MG63 (cell line): ENCODE data around the gene CCDC57. TPM values are rescaled to one million over a fixed set of nuclear protein-coding genes. Genes with fewer than 3 reads are reported as not detected.
A peak's percentile ranks its signal among the peaks of the same experiment; 100 is the strongest.

ENCODE experiments used
- DNase-seq: peaks from one replicate; pipeline ENCODE4 v3.0.0-alpha.2; 2020
- H3K27me3 ChIP-seq: fragments of 250-450 bp; sonication (Bioruptor Pico); 2 replicates; pipeline ENCODE4 v1.5.1; 2020; ENCODE audit warnings: mild to moderate bottlenecking, moderate library complexity
- H3K36me3 ChIP-seq: fragments of 250-450 bp; sonication (Bioruptor Pico); 2 replicates; pipeline ENCODE4 v1.5.1; 2020; ENCODE audit warnings: mild to moderate bottlenecking, moderate library complexity
- H3K4me3 ChIP-seq: fragments of 250-450 bp; sonication (Bioruptor Pico); 2 replicates; pipeline ENCODE4 v1.5.1; 2020; ENCODE audit warnings: mild to moderate bottlenecking, moderate library complexity
- H3K9me3 ChIP-seq: fragments of 250-450 bp; sonication (Bioruptor Pico); 2 replicates; pipeline ENCODE4 v1.5.1; 2020; ENCODE audit warnings: mild to moderate bottlenecking, moderate library complexity
- total RNA-seq: library from RNA; depleted of rRNA; stranded (reverse); fragments of >200 nt; shearing (Covaris generic); gene quantifications from 2 replicates; pipeline ENCODE4 v1.2.3, GENCODE V29; 2014; ENCODE audit warnings: low replicate concordance

The CCDC57 gene
- total RNA-seq, 1 experiment from 2014 or later, result 8.2 TPM

DNA sequence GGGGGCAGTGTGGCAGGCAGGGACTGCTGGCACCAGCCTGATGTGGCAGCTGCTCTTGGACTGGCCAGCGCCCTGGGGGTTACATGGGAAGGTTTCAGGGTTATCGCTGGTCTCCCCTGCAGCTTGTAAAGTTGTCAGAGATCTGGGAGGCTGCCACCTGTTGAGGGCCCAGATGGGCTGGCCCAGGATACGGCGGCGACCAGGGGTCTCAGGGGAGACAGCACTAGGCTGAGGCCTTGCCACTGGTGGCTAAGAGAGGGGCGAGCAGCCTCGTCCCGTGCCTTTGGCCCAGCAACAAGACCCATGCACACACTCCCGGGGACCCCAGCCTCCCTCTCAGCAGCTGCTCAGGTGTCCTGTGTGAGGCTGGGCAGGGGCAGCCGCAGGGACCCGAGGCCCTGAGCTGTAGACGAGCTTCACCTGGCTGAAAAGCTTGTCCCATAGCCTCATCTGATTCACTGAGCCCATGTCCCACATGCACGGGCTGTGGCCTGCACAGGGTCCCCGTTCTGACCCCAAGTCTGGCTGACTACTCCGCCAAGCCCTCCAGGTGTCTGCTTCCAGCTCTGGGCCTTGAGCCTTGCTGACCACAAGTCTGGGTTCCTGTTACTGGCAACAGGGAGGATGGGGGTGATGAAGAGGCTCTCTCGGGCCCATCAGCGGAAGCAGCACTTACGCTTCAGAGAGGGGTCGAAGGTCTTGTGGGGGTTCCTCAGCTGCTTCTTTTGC is 153.2 kb downstream of the CCDC57 start:
- H3K4me3 ChIP-seq, result no peak overlapping the region
- no peaks in the 10 kb centered on the region for H3K27me3 ChIP-seq
- no peak for DNase-seq
- peaks cover 92% of the 10 kb centered on the region for H3K36me3 ChIP-seq
- H3K9me3 ChIP-seq, result no peaks in the 10 kb centered on the region

DNA sequence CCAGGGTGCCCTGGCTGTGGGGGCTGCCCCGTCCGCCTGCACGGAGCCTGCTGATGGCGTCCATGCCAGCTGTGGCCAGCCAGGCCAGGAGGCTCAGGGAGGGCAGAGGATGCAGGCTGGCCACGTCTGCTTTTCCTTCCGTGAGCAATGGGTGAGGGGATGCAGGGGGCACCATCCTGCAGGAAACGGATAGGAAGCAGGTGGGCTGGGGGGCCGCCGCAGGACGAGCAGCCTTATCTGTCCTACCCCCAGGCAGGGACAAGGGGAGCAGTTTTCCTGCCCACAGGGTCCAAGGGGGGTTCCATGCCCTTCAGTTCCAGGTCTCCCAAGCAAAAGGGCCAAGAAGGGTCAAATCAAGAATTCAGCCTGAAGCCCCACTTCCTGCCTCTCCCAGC is 153.8 kb downstream of the CCDC57 start:
- Histone ChIP-seq H3K4me3 (no peak overlapping the region), H3K27me3 (no peaks in the 10 kb centered on the region), H3K36me3 (peaks cover 92% of the 10 kb centered on the region), H3K9me3 (no peaks in the 10 kb centered on the region)
- no peak for DNase-seq

- no peak for DNase-seq
- H3K4me3 ChIP-seq, result no peak overlapping the region
Observed at GRCh38 chr17:82058230-82058854, 154.3 kb downstream of the CCDC57 start.

DNA sequence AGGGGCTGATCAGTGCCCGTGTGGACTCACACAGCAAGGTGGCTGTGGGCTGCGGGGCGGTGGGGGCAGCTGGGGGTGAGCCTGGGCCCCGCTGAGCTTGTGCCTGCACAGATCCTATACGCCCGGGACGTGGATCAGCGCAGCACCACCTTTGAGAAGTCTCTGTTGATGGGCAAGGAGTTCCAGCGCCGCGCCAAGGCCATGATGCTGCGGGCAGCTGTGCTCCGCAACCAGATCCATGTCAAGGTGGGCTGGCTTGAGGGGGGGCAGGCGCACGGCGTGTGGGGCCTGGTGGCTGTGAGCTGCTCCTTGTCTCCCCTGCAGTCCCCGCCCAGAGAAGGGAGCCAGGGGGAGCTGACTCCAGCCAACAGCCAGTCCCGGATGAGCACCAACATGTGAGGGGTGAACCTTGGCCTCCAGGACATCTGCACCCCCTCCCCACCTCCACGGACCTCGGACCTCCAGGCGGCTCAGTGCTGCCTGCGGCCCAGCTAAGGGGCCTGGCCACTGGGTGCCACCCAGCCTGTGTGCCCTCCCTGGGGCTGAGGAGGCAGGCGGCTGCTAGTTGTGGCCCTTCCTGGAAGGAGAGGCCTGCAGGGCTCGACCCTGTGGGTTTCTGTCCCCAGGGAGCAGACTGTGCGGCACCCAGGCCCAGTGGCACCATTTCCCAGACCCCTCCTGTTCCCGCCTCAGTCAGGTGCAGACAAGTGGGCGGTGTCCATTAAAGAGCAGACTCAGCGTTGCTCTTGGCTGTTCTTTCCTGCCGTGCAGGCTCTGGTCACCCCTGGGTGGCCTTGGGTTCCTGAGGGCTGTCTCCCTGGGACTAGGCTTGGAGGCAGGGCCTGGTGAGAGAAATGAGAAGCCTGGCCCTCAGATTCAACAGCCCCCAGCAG is 155.7 kb downstream of the CCDC57 start:
- DNase-seq, result no peak
- H3K36me3 ChIP-seq, result peaks cover 81% of the 10 kb centered on the region
- no peak overlapping the region for H3K4me3 ChIP-seq

More at GRCh38 chr17:82058230-82058854, 154.3 kb downstream of the CCDC57 start:
- Histone ChIP-seq H3K36me3 (peaks cover 92% of the 10 kb centered on the region), H3K9me3 (no peaks in the 10 kb centered on the region), H3K27me3 (no peaks in the 10 kb centered on the region)

DNA sequence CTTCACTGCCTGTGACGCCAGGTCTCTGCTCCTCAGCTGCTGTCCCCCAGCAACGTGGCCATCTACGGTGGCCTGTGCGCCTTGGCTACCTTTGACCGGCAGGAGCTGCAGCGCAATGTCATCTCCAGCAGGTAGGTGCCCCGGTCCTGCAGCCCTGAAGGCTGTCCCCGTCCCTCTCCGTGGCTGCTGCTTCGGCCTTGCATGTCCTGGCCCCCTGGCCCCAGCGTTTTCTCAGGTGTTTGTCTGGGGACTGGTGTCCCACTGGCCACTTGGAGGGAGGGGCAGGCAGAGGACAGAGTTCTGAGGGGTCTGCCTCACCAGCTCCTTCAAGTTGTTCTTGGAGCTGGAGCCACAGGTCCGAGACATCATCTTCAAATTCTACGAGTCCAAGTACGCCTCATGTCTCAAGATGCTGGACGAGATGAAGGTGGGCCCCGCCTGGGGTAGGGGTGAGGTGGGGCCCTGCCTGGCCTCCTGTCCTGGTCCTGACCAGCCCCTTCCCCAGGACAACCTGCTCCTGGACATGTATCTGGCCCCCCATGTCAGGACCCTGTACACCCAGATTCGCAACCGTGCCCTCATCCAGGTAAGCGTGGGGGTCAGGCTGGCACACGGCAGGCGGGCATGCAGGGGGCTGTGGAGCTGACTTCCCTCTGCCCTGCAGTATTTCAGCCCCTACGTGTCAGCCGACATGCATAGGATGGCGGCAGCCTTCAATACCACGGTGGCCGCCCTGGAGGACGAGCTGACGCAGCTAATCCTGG is 156.5 kb downstream of the CCDC57 start:
- DNase-seq, result no peak
- Histone ChIP-seq H3K4me3 (no peak overlapping the region), H3K36me3 (peaks cover 76% of the 10 kb centered on the region), H3K9me3 (no peaks in the 10 kb centered on the region), H3K27me3 (no peaks in the 10 kb centered on the region)

More for the DNA sequence above, 155.7 kb downstream of the CCDC57 start:
- Histone ChIP-seq H3K9me3 (no peaks in the 10 kb centered on the region), H3K27me3 (no peaks in the 10 kb centered on the region)

DNA sequence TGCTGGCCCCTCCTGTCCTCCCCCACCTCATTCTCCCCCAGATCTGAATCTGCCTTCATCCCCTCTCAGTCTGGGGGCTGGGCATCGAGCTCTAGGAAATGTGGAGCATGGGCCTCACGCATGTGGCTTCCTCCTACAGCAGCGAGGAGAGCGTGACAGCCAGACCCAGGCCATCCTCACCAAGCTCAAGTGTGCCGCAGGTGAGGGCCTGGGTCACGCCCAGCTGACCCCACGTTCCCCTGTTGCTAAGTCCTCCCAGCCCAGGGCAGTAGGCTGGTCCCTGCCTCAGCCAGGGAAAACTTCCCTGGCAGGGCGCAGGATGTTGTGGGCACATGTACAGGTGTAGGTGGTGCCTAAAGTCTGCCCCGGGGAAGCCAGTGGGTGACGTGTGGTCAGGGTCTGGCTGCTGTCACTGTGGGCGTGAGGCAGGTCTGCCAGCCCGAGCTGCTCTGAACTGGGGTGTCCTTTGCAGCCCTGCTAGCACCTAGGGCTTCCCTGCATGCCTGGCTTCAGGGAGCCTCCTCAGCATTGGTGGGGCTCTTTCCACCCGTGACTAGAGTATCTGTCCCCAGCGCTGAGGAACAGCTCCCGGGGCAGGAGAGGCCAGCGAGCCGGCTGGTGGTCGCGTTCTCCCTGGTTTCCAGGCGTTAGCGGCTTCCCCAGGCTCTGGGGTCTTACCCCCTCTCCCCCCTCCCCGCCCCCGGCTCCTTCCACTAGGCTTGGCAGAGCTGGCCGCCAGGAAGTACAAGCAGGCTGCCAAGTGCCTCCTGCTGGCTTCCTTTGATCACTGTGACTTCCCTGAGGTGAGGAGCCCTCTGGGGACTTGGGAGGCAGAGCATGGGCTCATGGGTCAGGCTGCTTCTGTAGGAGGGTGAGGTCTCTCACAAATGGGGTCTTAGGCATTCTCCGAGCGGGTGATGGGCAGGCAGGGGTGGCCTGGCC is 157.3 kb downstream of the CCDC57 start:
- no peak for DNase-seq
- H3K36me3 ChIP-seq, result peaks cover 71% of the 10 kb centered on the region
- no peaks in the 10 kb centered on the region for H3K9me3 ChIP-seq
- H3K4me3 ChIP-seq, result no peak overlapping the region
- no peaks in the 10 kb centered on the region for H3K27me3 ChIP-seq

DNA sequence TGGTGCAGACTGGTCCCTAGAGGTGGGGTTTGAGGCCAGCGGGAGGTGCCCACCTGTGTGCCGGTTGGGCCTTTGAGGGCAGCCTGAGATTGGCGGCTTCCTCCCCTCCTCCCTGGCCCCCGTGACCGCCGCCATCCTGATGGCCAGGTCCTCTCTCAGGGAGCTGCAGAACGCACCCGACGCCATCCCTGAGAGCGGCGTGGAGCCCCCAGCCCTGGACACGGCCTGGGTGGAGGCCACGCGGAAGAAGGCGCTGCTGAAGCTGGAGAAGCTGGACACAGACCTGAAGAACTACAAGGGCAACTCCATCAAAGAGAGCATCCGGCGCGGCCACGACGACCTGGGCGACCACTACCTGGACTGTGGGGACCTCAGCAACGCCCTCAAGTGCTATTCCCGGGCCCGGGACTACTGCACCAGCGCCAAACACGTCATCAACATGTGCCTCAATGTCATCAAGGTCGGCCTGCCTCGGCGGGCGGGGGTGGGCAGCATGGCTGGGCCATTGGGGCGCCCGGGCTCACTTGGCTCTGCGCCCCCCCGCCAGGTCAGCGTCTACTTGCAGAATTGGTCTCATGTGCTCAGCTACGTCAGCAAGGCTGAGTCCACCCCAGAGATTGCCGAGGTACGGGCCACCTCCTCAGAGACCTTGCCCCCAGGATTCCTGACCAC is 158.2 kb downstream of the CCDC57 start:
- Histone ChIP-seq H3K36me3 (peaks cover 71% of the 10 kb centered on the region), H3K4me3 (no peak overlapping the region), H3K27me3 (no peaks in the 10 kb centered on the region), H3K9me3 (no peaks in the 10 kb centered on the region)
- DNase-seq, result no peak

- peaks cover 64% of the 10 kb centered on the region for H3K36me3 ChIP-seq
- H3K9me3 ChIP-seq, result no peaks in the 10 kb centered on the region
- no peak overlapping the region; the same call in 1 of the 2 replicates for H3K4me3 ChIP-seq
- DNase-seq, result no peak
- H3K27me3 ChIP-seq, result no peaks in the 10 kb centered on the region
Observed at GRCh38 chr17:82053556-82054263, 158.9 kb downstream of the CCDC57 start.

GRCh38 chr17:82053130-82053529 is 159.5 kb downstream of the CCDC57 start:
- Histone ChIP-seq H3K9me3 (no peaks in the 10 kb centered on the region), H3K27me3 (no peaks in the 10 kb centered on the region), H3K4me3 (peak overlapping the region; percentile 69), H3K36me3 (peaks cover 62% of the 10 kb centered on the region)
- no peak for DNase-seq

GRCh38 chr17:82052638-82053059 is 160.0 kb downstream of the CCDC57 start:
- H3K36me3 ChIP-seq, result peaks cover 59% of the 10 kb centered on the region
- no peak for DNase-seq
- no peaks in the 10 kb centered on the region for H3K27me3 ChIP-seq
- H3K4me3 ChIP-seq, result peak overlapping the region; percentile 69
- H3K9me3 ChIP-seq, result no peaks in the 10 kb centered on the region

- Histone ChIP-seq H3K9me3 (no peaks in the 10 kb centered on the region), H3K27me3 (no peaks in the 10 kb centered on the region), H3K36me3 (peaks cover 55% of the 10 kb centered on the region), H3K4me3 (peak within 1 kb of the TSS; percentile 69)
- DNase-seq, result peak; percentile 75
Observed at GRCh38 chr17:82051776-82052637, 160.6 kb downstream of the CCDC57 start, which contains the start of the genes GPS1 and RFNG. Gene GPS1, plus strand, starts transcription at chr17:82051898. Its CDS starts 34 bp downstream, at chr17:82051932. Gene RFNG, minus strand, starts transcription at chr17:82051811. Its CDS starts 45 bp downstream, at chr17:82051766.
